Measurements from ENCODE around the gene PTTG1. TPM values are rescaled to one million over a fixed set of nuclear protein-coding genes. Genes with fewer than 3 reads are reported as not detected.
"Not testable (repeated sequence)": the region's sequence is repeated elsewhere in the genome, so short reads cannot be mapped to it uniquely, and the experiment has no call there.

The PTTG1 gene
- total RNA-seq, 1 donor from 2014 or later = 1.6 TPM

- intact Hi-C loops (cut with DNase I) = no loop called here
- DNase-seq (peak; percentile 95), ATAC-seq (ENCODE audit: poor library complexity) (peak; percentile 96)
Measured at GRCh38 chr5:160418561-160419457, 2.8 kb upstream of the PTTG1 start, which contains the start of gene SLU7. TSS of gene SLU7 (minus strand) at chr5:160419081. CDS start at chr5:160415294, 3,787 bp downstream.

GRCh38 chr5:160419458-160420330, 2.0 kb upstream of the PTTG1 start:
- intact Hi-C loops (cut with DNase I) = no loop called here
- DNase-seq (no peak), ATAC-seq (ENCODE audit: poor library complexity) (no peak)

- intact Hi-C loops (cut with DNase I) = no loop called here
- DNase-seq (no peak), ATAC-seq (ENCODE audit: poor library complexity) (no peak)
Measured at GRCh38 chr5:160420331-160420610, 1.4 kb upstream of the PTTG1 start.

- DNase-seq = no peak
- no peak for ATAC-seq (ENCODE audit: poor library complexity)
- intact Hi-C loops (cut with DNase I) = no loop called here
Measured at GRCh38 chr5:160423099-160423498, 1.4 kb downstream of the PTTG1 start.

GRCh38 chr5:160427607-160428006, 6.0 kb downstream of the PTTG1 start:
- ATAC-seq (ENCODE audit: poor library complexity) = no peak

GRCh38 chr5:160432196-160432595, 10.5 kb downstream of the PTTG1 start:
- no peak for ATAC-seq (ENCODE audit: poor library complexity)
- intact Hi-C loops (cut with DNase I) = no loop called here
- DNase-seq = no peak

More at GRCh38 chr5:160427607-160428006, 6.0 kb downstream of the PTTG1 start:
- intact Hi-C loops (cut with DNase I) = no loop called here
- no peak for DNase-seq

GRCh38 chr5:160432787-160433186, 11.1 kb downstream of the PTTG1 start:
- no peak for ATAC-seq (ENCODE audit: poor library complexity)
- DNase-seq = no peak
- intact Hi-C loops (cut with DNase I) = no loop called here

GRCh38 chr5:160434022-160434531, 12.4 kb downstream of the PTTG1 start:
- intact Hi-C loops (cut with DNase I) = no loop called here
- no peak for ATAC-seq (ENCODE audit: poor library complexity)
- DNase-seq = no peak

GRCh38 chr5:160435532-160435931, 13.9 kb downstream of the PTTG1 start:
- ATAC-seq (ENCODE audit: poor library complexity) (no peak), DNase-seq (no peak)
- intact Hi-C loops (cut with DNase I) = no loop called here

GRCh38 chr5:160436017-160436416, 14.4 kb downstream of the PTTG1 start:
- DNase-seq = no peak
- no peak for ATAC-seq (ENCODE audit: poor library complexity)
- intact Hi-C loops (cut with DNase I) = no loop called here

GRCh38 chr5:160436661-160437060, 15.0 kb downstream of the PTTG1 start:
- ATAC-seq (ENCODE audit: poor library complexity); DNase-seq; intact Hi-C loops (cut with DNase I): not testable (repeated sequence)

- DNase-seq (no peak), ATAC-seq (ENCODE audit: poor library complexity) (no peak)
- intact Hi-C loops (cut with DNase I) = no loop called here
Measured at GRCh38 chr5:160437271-160437670, 15.6 kb downstream of the PTTG1 start.

GRCh38 chr5:160438316-160439204, 16.9 kb downstream of the PTTG1 start:
- intact Hi-C loops (cut with DNase I) = no loop called here
- no peak for DNase-seq
- ATAC-seq (ENCODE audit: poor library complexity) = peak; percentile 92

GRCh38 chr5:160439205-160439600, 17.5 kb downstream of the PTTG1 start:
- intact Hi-C loops (cut with DNase I) = no loop called here
- DNase-seq (peak; percentile 91), ATAC-seq (ENCODE audit: poor library complexity) (peak; percentile 98)

- ATAC-seq (ENCODE audit: poor library complexity) (no peak), DNase-seq (no peak)
- intact Hi-C loops (cut with DNase I) = no loop called here
Measured at GRCh38 chr5:160441311-160441781, 19.7 kb downstream of the PTTG1 start.

- DNase-seq (no peak), ATAC-seq (ENCODE audit: poor library complexity) (no peak)
- intact Hi-C loops (cut with DNase I) = no loop called here
Measured at GRCh38 chr5:160442824-160443431, 21.3 kb downstream of the PTTG1 start.

GRCh38 chr5:160444407-160444806, 22.8 kb downstream of the PTTG1 start:
- ATAC-seq (ENCODE audit: poor library complexity) (no peak), DNase-seq (no peak)
- intact Hi-C loops (cut with DNase I) = no loop called here

GRCh38 chr5:160445132-160445531, 23.5 kb downstream of the PTTG1 start:
- no peak for DNase-seq
- ATAC-seq (ENCODE audit: poor library complexity) = no peak
- intact Hi-C loops (cut with DNase I) = no loop called here

Data from Right ventricle myocardium superior (tissue), 1 donor.